AG09319 (cell line): ENCODE data around the gene OR52I1.
A peak's percentile ranks its signal among the peaks of the same experiment; 100 is the strongest.

ENCODE experiments used
- DNase-seq: peaks from one replicate; pipeline ENCODE4 v3.0.0-alpha.2; 2010; ENCODE audit warnings: low read depth; ENCODE audit errors: extremely low read depth
- TF ChIP-seq, protein P1 (sequence below): IDR thresholded peaks from 2 replicates; pipeline ENCODE4 v1.5.1; 2011; ENCODE audit warnings: low read depth, mild to moderate bottlenecking, inconsistent platforms, low read length, moderate library complexity

The OR52I1 gene

DNA sequence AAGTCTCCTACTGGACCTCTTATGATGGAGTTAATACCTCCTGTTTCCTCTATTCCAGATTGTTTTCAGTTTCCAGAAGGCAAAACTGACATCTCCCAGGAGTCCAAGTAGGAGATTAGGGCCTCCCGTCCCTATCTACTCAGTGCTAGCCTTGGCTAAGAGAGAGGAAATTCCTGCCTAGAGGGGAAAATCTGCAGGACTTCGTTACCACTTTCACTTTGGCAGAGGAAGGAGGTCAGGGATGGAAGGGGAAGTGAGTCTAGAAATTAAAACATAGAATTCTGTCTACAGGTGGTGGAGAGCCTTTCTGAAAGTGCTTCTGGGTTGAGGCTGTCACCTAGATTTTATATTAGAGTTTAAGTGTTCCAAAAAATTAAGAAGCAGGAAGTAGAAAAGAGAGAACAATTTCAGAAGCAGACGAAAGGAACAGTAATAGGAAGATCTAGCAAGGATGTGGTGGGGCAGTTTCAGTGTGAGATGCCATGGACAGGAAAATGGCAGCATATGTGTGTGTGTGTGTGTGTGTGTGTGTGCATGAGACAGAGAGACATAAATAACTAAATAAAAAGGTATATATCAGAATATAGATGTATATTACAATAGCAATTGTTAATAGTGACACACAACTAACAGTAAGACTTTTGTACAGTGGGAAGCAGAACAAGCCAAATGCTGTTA is 16.6 kb downstream of the OR52I1 start:
- DNase-seq, result no peak
- TF ChIP-seq, protein P1, sequence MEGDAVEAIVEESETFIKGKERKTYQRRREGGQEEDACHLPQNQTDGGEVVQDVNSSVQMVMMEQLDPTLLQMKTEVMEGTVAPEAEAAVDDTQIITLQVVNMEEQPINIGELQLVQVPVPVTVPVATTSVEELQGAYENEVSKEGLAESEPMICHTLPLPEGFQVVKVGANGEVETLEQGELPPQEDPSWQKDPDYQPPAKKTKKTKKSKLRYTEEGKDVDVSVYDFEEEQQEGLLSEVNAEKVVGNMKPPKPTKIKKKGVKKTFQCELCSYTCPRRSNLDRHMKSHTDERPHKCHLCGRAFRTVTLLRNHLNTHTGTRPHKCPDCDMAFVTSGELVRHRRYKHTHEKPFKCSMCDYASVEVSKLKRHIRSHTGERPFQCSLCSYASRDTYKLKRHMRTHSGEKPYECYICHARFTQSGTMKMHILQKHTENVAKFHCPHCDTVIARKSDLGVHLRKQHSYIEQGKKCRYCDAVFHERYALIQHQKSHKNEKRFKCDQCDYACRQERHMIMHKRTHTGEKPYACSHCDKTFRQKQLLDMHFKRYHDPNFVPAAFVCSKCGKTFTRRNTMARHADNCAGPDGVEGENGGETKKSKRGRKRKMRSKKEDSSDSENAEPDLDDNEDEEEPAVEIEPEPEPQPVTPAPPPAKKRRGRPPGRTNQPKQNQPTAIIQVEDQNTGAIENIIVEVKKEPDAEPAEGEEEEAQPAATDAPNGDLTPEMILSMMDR, result no peak

- TF ChIP-seq, protein P1, result no peak
- no peak for DNase-seq
Measured at GRCh38 chr11:4611986-4612385, 18.1 kb downstream of the OR52I1 start.

DNA sequence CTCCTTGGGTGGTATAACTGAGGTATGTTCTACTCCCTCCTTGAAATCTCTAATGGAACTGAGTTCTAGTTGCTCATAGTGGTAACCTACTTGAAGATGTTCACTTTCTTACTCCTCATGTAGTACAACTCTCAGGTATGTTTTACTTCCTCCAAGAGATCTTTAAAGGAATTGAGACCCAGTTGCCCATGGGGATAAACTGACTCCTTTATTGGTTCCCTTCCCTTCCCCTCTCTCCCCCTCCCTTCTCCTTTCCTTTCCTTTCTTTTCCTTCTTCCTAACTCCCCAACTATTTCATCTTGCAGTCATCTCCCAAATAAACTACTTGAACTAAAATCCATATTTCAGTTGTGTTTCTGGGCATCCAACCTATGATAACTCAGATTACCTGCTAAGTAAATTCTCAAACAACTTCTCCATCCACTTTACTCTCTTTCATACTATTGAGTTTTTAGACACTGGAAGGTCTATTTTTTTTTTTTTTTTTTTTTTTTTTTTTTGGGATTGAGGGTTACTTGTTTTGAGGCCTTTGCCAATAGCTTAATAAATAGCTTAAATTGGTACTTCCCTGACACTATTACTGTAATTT is 22.1 kb downstream of the OR52I1 start:
- TF ChIP-seq, protein P1, result no peak

DNA sequence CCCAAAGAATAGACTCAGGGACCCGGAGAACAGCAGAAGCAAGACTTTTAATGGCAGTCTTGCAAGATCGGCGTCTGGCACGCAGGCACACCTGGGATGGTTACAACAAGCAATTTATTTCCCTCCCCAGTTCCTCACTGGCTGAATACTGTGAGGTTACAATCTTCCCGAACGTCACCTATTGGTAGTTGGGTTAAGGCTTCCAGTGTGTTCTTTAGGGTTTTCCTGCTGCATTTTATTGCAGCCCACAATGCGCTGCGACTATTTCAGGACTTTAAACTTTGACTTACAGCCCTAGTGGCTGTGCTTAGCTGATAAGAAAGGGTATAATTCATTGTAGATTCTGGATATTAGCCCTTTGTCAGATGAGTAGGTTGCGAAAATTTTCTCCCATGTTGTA is 25.7 kb downstream of the OR52I1 start:
- TF ChIP-seq, protein P1, result no peak
- no peak for DNase-seq

More for the DNA sequence above, 22.1 kb downstream of the OR52I1 start:
- DNase-seq, result no peak

- DNase-seq, result peak; percentile 23
Measured at GRCh38 chr11:4626207-4627099, 32.6 kb downstream of the OR52I1 start.

DNA sequence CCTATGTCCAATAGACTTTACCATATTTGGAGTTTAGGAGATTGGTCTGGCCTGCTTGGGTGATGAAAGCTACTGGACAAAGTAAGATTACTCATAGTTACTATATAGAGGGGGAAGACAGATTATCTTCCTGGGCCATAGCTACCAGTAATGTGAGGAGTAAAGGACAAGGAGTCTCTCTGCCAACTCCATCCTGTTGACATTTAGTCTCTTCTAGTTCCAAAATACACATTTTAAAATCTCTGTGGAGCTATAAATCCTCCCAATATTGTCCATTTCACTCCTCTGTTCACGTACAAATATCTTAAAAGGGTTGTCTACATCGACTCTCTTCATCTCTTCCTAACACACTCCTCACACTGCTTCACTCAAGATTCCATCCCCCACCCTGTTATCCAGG is 42.3 kb downstream of the OR52I1 start:
- DNase-seq, result no peak

More at GRCh38 chr11:4626207-4627099, 32.6 kb downstream of the OR52I1 start:
- TF ChIP-seq, protein P1, result peak; percentile 49

More for the DNA sequence above, 42.3 kb downstream of the OR52I1 start:
- TF ChIP-seq, protein P1, result no peak
